HG02981 (cell line): Measurements from ENCODE around the gene MYO3B.

ENCODE experiments used
- ATAC-seq: cut with Tn5 transposase; IDR thresholded peaks from one replicate; pipeline ENCODE4 v1.9.1; 2021; ENCODE audit warnings: mild to moderate bottlenecking, moderate library complexity; ENCODE audit not compliant: unreplicated experiment

Gene MYO3B

GRCh38 chr2:170361090-170361936 is 183.4 kb downstream of the MYO3B start:
- ATAC-seq = no peak

- no peak for ATAC-seq
Observed at GRCh38 chr2:170362313-170362870, 184.4 kb downstream of the MYO3B start.

- ATAC-seq = no peak
Observed at GRCh38 chr2:170362871-170363631, 185.1 kb downstream of the MYO3B start.

- ATAC-seq = no peak
Observed at GRCh38 chr2:170365003-170365402, 187.1 kb downstream of the MYO3B start.

- ATAC-seq = no peak
Observed at GRCh38 chr2:170365686-170366085, 187.7 kb downstream of the MYO3B start.

- ATAC-seq = no peak
Observed at GRCh38 chr2:170368370-170368769, 190.4 kb downstream of the MYO3B start.

GRCh38 chr2:170369228-170369627 is 191.3 kb downstream of the MYO3B start:
- no peak for ATAC-seq

GRCh38 chr2:170369894-170370293 is 191.9 kb downstream of the MYO3B start:
- no peak for ATAC-seq

GRCh38 chr2:170371231-170371998 is 193.5 kb downstream of the MYO3B start:
- no peak for ATAC-seq

- no peak for ATAC-seq
Observed at GRCh38 chr2:170375192-170375591, 197.2 kb downstream of the MYO3B start.

- no peak for ATAC-seq
Observed at GRCh38 chr2:170377500-170378207, 199.7 kb downstream of the MYO3B start.

- ATAC-seq = no peak
Observed at GRCh38 chr2:170380267-170380666, 202.3 kb downstream of the MYO3B start.

- ATAC-seq = no peak
Observed at GRCh38 chr2:170381678-170382077, 203.7 kb downstream of the MYO3B start.

- ATAC-seq = no peak
Observed at GRCh38 chr2:170386554-170386953, 208.6 kb downstream of the MYO3B start.

- no peak for ATAC-seq
Observed at GRCh38 chr2:170391018-170391417, 213.1 kb downstream of the MYO3B start.

GRCh38 chr2:170391697-170392096 is 213.8 kb downstream of the MYO3B start:
- no peak for ATAC-seq

GRCh38 chr2:170393861-170394498 is 216.0 kb downstream of the MYO3B start:
- ATAC-seq = no peak

- no peak for ATAC-seq
Observed at GRCh38 chr2:170394641-170395387, 216.9 kb downstream of the MYO3B start.

GRCh38 chr2:170396799-170397459 is 219.0 kb downstream of the MYO3B start:
- ATAC-seq = no peak
